Measurements from ENCODE around the gene PTK6.

- TF ChIP-seq ZNF565 (CRISPR knock-in tag; conservative IDR thresholded peaks at IDR 0.05; ENCODE audit: low read depth) (no peak), ZFP30 (CRISPR knock-in tag; IDR thresholded peaks at IDR 0.05) (no peak), ESRRG (CRISPR knock-in tag; IDR thresholded peaks at IDR 0.05) (no peak), ZFP3 (CRISPR knock-in tag; IDR thresholded peaks at IDR 0.05) (no peak), CREB5 (CRISPR knock-in tag; IDR thresholded peaks at IDR 0.05; ENCODE audit: low read depth) (no peak), TOX (CRISPR knock-in tag; IDR thresholded peaks at IDR 0.05; ENCODE audit: borderline replicate concordance) (no peak), PATZ1 (CRISPR knock-in tag; IDR thresholded peaks at IDR 0.05; ENCODE audit: borderline replicate concordance) (no peak), RARB (CRISPR knock-in tag; IDR thresholded peaks at IDR 0.05) (no peak), TCF4 (CRISPR knock-in tag; IDR thresholded peaks at IDR 0.05; ENCODE audit: borderline replicate concordance) (no peak), ISL1 (CRISPR knock-in tag; IDR thresholded peaks at IDR 0.05) (no peak), PPARA (CRISPR knock-in tag; IDR thresholded peaks at IDR 0.05; ENCODE audit: borderline replicate concordance) (no peak), POU6F1 (CRISPR knock-in tag; IDR thresholded peaks at IDR 0.05; ENCODE audit: borderline replicate concordance, low read depth) (no peak), ZC3H10 (CRISPR knock-in tag; IDR thresholded peaks at IDR 0.05) (no peak)
Measured at GRCh38 chr20:63507083-63507743, 30.0 kb downstream of the PTK6 start.
